ENCODE data around the gene ME2. TPM values are rescaled to one million over a fixed set of nuclear protein-coding genes. Genes with fewer than 3 reads are reported as not detected.

The ME2 gene
- total RNA-seq, 4 donors from 2014 or later, result 11.8 to 60.8 (median 48.1) TPM

GRCh38 chr18:50953822-50954221, 74.9 kb downstream of the ME2 start:
- no peak overlapping the region for H3K4me3 ChIP-seq
- H3K4me1 ChIP-seq, result no peaks in the 10 kb centered on the region
- no peak for TF ChIP-seq CTCF (IDR thresholded peaks at IDR 0.05)
- H3K27me3 ChIP-seq, result no peaks in the 10 kb centered on the region
- H3K36me3 ChIP-seq, result no peaks in the 10 kb centered on the region
- no peak overlapping the region for H3K27ac ChIP-seq
- H3K9me3 ChIP-seq, result no peaks in the 10 kb centered on the region
- DNase-seq, result no peak
- intact Hi-C loops (cut with DNase I; ENCODE audit: low total_unique reads), result no loop called here

GRCh38 chr18:50955253-50955652, 76.3 kb downstream of the ME2 start:
- no peak overlapping the region for H3K27ac ChIP-seq
- no peak for DNase-seq
- no peaks in the 10 kb centered on the region for H3K27me3 ChIP-seq
- intact Hi-C loops (cut with DNase I; ENCODE audit: low total_unique reads), result no loop called here
- no peaks in the 10 kb centered on the region for H3K4me1 ChIP-seq
- no peak for TF ChIP-seq CTCF (IDR thresholded peaks at IDR 0.05)
- TF ChIP-seq POLR2A (IDR thresholded peaks at IDR 0.05), result no peak
- no peaks in the 10 kb centered on the region for H3K9me3 ChIP-seq
- no peaks in the 10 kb centered on the region for H3K36me3 ChIP-seq
- H3K4me3 ChIP-seq, result no peak overlapping the region

- Histone ChIP-seq H3K4me1 (no peaks in the 10 kb centered on the region), H3K36me3 (no peaks in the 10 kb centered on the region), H3K27me3 (no peaks in the 10 kb centered on the region), H3K27ac (no peak overlapping the region), H3K9me3 (peaks cover 0 to 2% of the 10 kb centered on the region in 2 donors), H3K4me3 (no peak overlapping the region)
- intact Hi-C loops (cut with DNase I; ENCODE audit: low total_unique reads), result no loop called here
- TF ChIP-seq CTCF (IDR thresholded peaks at IDR 0.05) (no peak), POLR2A (IDR thresholded peaks at IDR 0.05) (no peak)
- DNase-seq, result no peak
Measured at GRCh38 chr18:50956116-50956515, 77.2 kb downstream of the ME2 start.

GRCh38 chr18:50961974-50962373, 83.1 kb downstream of the ME2 start:
- TF ChIP-seq POLR2A (IDR thresholded peaks at IDR 0.05), result no peak
- no peak for TF ChIP-seq CTCF (IDR thresholded peaks at IDR 0.05)
- no peak for DNase-seq
- Histone ChIP-seq H3K9me3 (peaks cover 0 to 8% of the 10 kb centered on the region in 2 donors), H3K27ac (no peak overlapping the region), H3K27me3 (no peaks in the 10 kb centered on the region), H3K4me1 (no peaks in the 10 kb centered on the region), H3K4me3 (no peak overlapping the region), H3K36me3 (no peaks in the 10 kb centered on the region)
- intact Hi-C loops (cut with DNase I; ENCODE audit: low total_unique reads), result no loop called here

GRCh38 chr18:50967714-50968661, 89.1 kb downstream of the ME2 start, which contains the start of gene ELAC1:
Gene ELAC1 (plus strand): TSS chr18:50968040. CDS start chr18:50974405, 6,365 bp downstream.
- peak; percentile 62 to 77 for DNase-seq
- no peaks in the 10 kb centered on the region for H3K36me3 ChIP-seq
- no peaks in the 10 kb centered on the region for H3K9me3 ChIP-seq
- H3K4me3 ChIP-seq, result peak within 1 kb of the TSS; percentile 36 to 54
- H3K27ac ChIP-seq, result peak within 1 kb of the TSS; percentile 89 to 94
- H3K4me1 ChIP-seq, result peaks cover 0 to 10% of the 10 kb centered on the region in 2 donors
- H3K27me3 ChIP-seq, result no peaks in the 10 kb centered on the region
- TF ChIP-seq CTCF (IDR thresholded peaks at IDR 0.05) (peak in 2 of 4 experiments; percentile 14 to 29), POLR2A (IDR thresholded peaks at IDR 0.05) (peak; percentile 35 to 91)
- intact Hi-C loops (cut with DNase I; ENCODE audit: low total_unique reads), result no loop called here

Data from uterus (tissue), 4 donors.